PC-3 (cell line): Measurements from ENCODE around the gene ACTR3C.

ENCODE experiments used
- CTCF ChIP-seq: fragments of 300-600 bp; sonication (generic); conservative IDR thresholded peaks from 2 replicates; pipeline ENCODE4 v1.5.1; 2017; ENCODE audit warnings: antibody characterized with exemption, low read depth, mild to moderate bottlenecking, low read length
- EZH2 ChIP-seq: fragments of 300-600 bp; sonication (generic); IDR thresholded peaks from one replicate; pipeline ENCODE4 v1.6.1; 2017; ENCODE audit warnings: antibody characterized with exemption, mild to moderate bottlenecking, low read length; ENCODE audit not compliant: unreplicated experiment

- no peak for TF ChIP-seq CTCF
- TF ChIP-seq EZH2: no peak
Observed at GRCh38 chr7:150344299-150344698, 21.0 kb upstream of the ACTR3C start.
